Measurements from ENCODE around the gene GALNTL6. TPM values are rescaled to one million over a fixed set of nuclear protein-coding genes. Genes with fewer than 3 reads are reported as not detected.

GALNTL6 gene
- total and polyA plus RNA-seq, 9 of the 15 experiments (the other 6 are each of a cell fraction or from before 2014, with no cell fraction given), result 0.18 to 0.50 (median 0.29) TPM

GRCh38 chr4:172143605-172144314 is 330.6 kb downstream of the GALNTL6 start (continued):
- TF ChIP-seq BRD4 (IDR thresholded peaks at IDR 0.05) (no peak), RFX1 (IDR thresholded peaks at IDR 0.05) (no peak), USF2 (CRISPR knock-in tag; IDR thresholded peaks at IDR 0.05) (no peak), HSF4 (CRISPR knock-in tag; IDR thresholded peaks at IDR 0.05; ENCODE audit: borderline replicate concordance) (no peak), BHLHE40 (IDR thresholded peaks at IDR 0.05; ENCODE audit: low read length) (no peak), RAD21 (CRISPR knock-in tag; conservative IDR thresholded peaks at IDR 0.05 in 1 of 2, IDR thresholded peaks at IDR 0.05 in 1 of 2) (no peak; a peak in 1 of 4 replicates), NCOA1 (IDR thresholded peaks at IDR 0.05; ENCODE audit: low read depth) (no peak), ETV1 (tag; conservative IDR thresholded peaks at IDR 0.05; ENCODE audit: low read depth) (no peak), KLF10 (CRISPR knock-in tag; IDR thresholded peaks at IDR 0.05) (no peak), TRIM25 (IDR thresholded peaks at IDR 0.05; ENCODE audit: borderline replicate concordance) (no peak), HDAC2 (IDR thresholded peaks at IDR 0.05) (no peak), VEZF1 (CRISPR knock-in tag; IDR thresholded peaks at IDR 0.05) (peak; percentile 59; the same call in 1 of the 2 replicates), ZNF12 (CRISPR knock-in tag; IDR thresholded peaks at IDR 0.05) (no peak), CBFB (CRISPR knock-in tag; IDR thresholded peaks at IDR 0.05) (no peak), SMARCE1 (IDR thresholded peaks at IDR 0.05) (peak; percentile 93), ZNF184 (CRISPR knock-in tag; IDR thresholded peaks at IDR 0.05) (no peak), KDM1A (IDR thresholded peaks at IDR 0.05) (peak in 1 of 2 experiments; percentile 46; a peak in 2 of 4 replicates), ATF1 (CRISPR knock-in tag; IDR thresholded peaks at IDR 0.05) (no peak), ATF1 (tag; IDR thresholded peaks at IDR 0.05) (peak; percentile 47; the same call in 1 of the 2 replicates), AFF4 (CRISPR knock-in tag; IDR thresholded peaks at IDR 0.05) (no peak), NFE2 (IDR thresholded peaks at IDR 0.05; ENCODE audit: low read depth) (peak; percentile 77)

Measured in K562 (cell line).